Measurements from ENCODE around the gene OPA1.

OPA1 gene

DNA sequence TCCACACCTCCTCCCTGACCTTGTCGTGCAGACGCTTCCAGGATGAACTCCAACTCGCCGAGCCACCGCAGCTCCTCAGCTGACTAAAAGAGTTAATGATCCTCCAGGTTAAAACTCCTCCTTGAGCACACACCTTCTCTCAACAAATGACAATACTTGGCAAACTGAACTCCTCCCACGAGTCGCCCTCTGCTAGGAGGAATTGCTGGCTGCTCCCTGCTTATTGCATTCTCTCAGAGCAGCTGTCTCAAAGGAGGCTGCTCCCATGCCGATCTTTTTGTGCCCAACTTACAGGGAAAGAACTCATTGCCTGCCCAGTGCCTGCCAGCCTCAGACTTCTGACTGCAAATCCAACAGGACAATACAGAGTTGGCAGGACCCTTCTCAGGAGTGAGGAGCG, 38.2 kb upstream of the OPA1 start, which contains the start of gene ATP13A4:
Gene ATP13A4, minus strand, starts transcription at position 85 of the 400 bp plus-strand sequence. CDS start 96 bp downstream, outside the sequence.
- no peak within 1 kb of the TSS for H2BK5ac ChIP-seq (ENCODE audit: low read length)
- no peak within 1 kb of the TSS for H2BK15ac ChIP-seq (ENCODE audit: low read length)
- no peak for DNase-seq (ENCODE audit: low spot score)
- H3K4me1 ChIP-seq (ENCODE audit: control insufficient read depth in 2 of 2, insufficient read depth in 1 of 2, low read depth in 1 of 2, low read length in 2 of 2): peaks cover 0 to 6% of the 10 kb centered on the region in 2 donors
- peaks cover 0 to 3% (median 0%) of the 10 kb centered on the region in 3 experiments for H3K27me3 ChIP-seq (ENCODE audit: control insufficient read depth in 3 of 3, insufficient read depth in 3 of 3, low read depth in 1 of 3, low read length in 3 of 3)
- H3K36me3 ChIP-seq (replicated peaks in 1 of 2; ENCODE audit: control insufficient read depth in 2 of 2, insufficient read depth in 2 of 2, low read length in 2 of 2): no peaks in the 10 kb centered on the region
- no CpG with 5 or more reads among the region's 9 CpGs for WGBS, 2 donors (ENCODE audit: extremely low coverage in 2 of 2, insufficient read length in 2 of 2, insufficient replicate concordance in 1 of 2)
- no peak within 1 kb of the TSS for H3K18ac ChIP-seq (ENCODE audit: low read length)
- no peak within 1 kb of the TSS for H3K4me2 ChIP-seq (ENCODE audit: insufficient read depth, low read length, poor library complexity, severe bottlenecking)
- no peak within 1 kb of the TSS for H3K4me3 ChIP-seq (ENCODE audit: low read length in 2 of 2)
- H3K9ac ChIP-seq (ENCODE audit: low read depth, low read length, poor library complexity): no peak within 1 kb of the TSS
- no peak within 1 kb of the TSS for H4K91ac ChIP-seq (ENCODE audit: low read depth, low read length, poor library complexity)
- no peak within 1 kb of the TSS for H3K14ac ChIP-seq (ENCODE audit: low read length)
- no peak within 1 kb of the TSS for H3K4ac ChIP-seq (ENCODE audit: low read length)
- H3K9me3 ChIP-seq (replicated peaks in 1 of 2; ENCODE audit: control insufficient read depth in 2 of 2, insufficient read depth in 1 of 2, low read depth in 1 of 2, low read length in 2 of 2): no peaks in the 10 kb centered on the region
- H2BK12ac ChIP-seq (ENCODE audit: low read length): no peak within 1 kb of the TSS
- peak within 1 kb of the TSS; percentile 90 for H4K8ac ChIP-seq (ENCODE audit: low read depth, low read length)
- no peak within 1 kb of the TSS for H3K23ac ChIP-seq (ENCODE audit: low read depth, low read length, poor library complexity)
- no peaks in the 10 kb centered on the region for H3K79me1 ChIP-seq (ENCODE audit: low read depth, low read length)
- no peak within 1 kb of the TSS for H2AFZ ChIP-seq (ENCODE audit: low read length)
- no peak within 1 kb of the TSS for H3K27ac ChIP-seq (replicated peaks; ENCODE audit: low read length)
- no peak within 1 kb of the TSS for H2AK5ac ChIP-seq (ENCODE audit: low read depth, low read length)
- H2BK120ac ChIP-seq (ENCODE audit: low read depth, low read length): no peak within 1 kb of the TSS

GRCh38 chr3:193556841-193557240, 36.2 kb upstream of the OPA1 start:
- no peak overlapping the region for H3K4me2 ChIP-seq (ENCODE audit: insufficient read depth, low read length, poor library complexity, severe bottlenecking)
- H3K23ac ChIP-seq (ENCODE audit: low read depth, low read length, poor library complexity): no peak overlapping the region
- no peak overlapping the region for H4K91ac ChIP-seq (ENCODE audit: low read depth, low read length, poor library complexity)
- H3K9me3 ChIP-seq (replicated peaks in 1 of 2; ENCODE audit: control insufficient read depth in 2 of 2, insufficient read depth in 1 of 2, low read depth in 1 of 2, low read length in 2 of 2): no peaks in the 10 kb centered on the region
- no peaks in the 10 kb centered on the region for H3K36me3 ChIP-seq (replicated peaks in 1 of 2; ENCODE audit: control insufficient read depth in 2 of 2, insufficient read depth in 2 of 2, low read length in 2 of 2)
- H2BK15ac ChIP-seq (ENCODE audit: low read length): no peak overlapping the region
- no peak overlapping the region for H2BK120ac ChIP-seq (ENCODE audit: low read depth, low read length)
- no peak overlapping the region for H3K4ac ChIP-seq (ENCODE audit: low read length)
- peaks cover 0 to 3% (median 0%) of the 10 kb centered on the region in 3 experiments for H3K27me3 ChIP-seq (ENCODE audit: control insufficient read depth in 3 of 3, insufficient read depth in 3 of 3, low read depth in 1 of 3, low read length in 3 of 3)
- H2AFZ ChIP-seq (ENCODE audit: low read length): no peak overlapping the region
- no CpG with 5 or more reads among the region's 2 CpGs for WGBS, 2 donors (ENCODE audit: extremely low coverage in 2 of 2, insufficient read length in 2 of 2, insufficient replicate concordance in 1 of 2)
- no peak overlapping the region for H3K4me3 ChIP-seq (ENCODE audit: low read length in 2 of 2)
- DNase-seq (ENCODE audit: low spot score): no peak
- H3K27ac ChIP-seq (replicated peaks; ENCODE audit: low read length): no peak overlapping the region
- no peak overlapping the region for H2BK12ac ChIP-seq (ENCODE audit: low read length)
- no peak overlapping the region for H4K8ac ChIP-seq (ENCODE audit: low read depth, low read length)
- no peak overlapping the region for H3K14ac ChIP-seq (ENCODE audit: low read length)
- H3K9ac ChIP-seq (ENCODE audit: low read depth, low read length, poor library complexity): no peak overlapping the region
- no peaks in the 10 kb centered on the region for H3K79me1 ChIP-seq (ENCODE audit: low read depth, low read length)
- H2BK5ac ChIP-seq (ENCODE audit: low read length): no peak overlapping the region
- peaks cover 0 to 6% of the 10 kb centered on the region in 2 donors for H3K4me1 ChIP-seq (ENCODE audit: control insufficient read depth in 2 of 2, insufficient read depth in 1 of 2, low read depth in 1 of 2, low read length in 2 of 2)
- H2AK5ac ChIP-seq (ENCODE audit: low read depth, low read length): no peak overlapping the region
- H3K18ac ChIP-seq (ENCODE audit: low read length): no peak overlapping the region

GRCh38 chr3:193559100-193559499, 33.9 kb upstream of the OPA1 start:
- Histone ChIP-seq H3K27me3 (ENCODE audit: control insufficient read depth in 3 of 3, insufficient read depth in 3 of 3, low read depth in 1 of 3, low read length in 3 of 3) (no peaks in the 10 kb centered on the region), H2BK5ac (ENCODE audit: low read length) (no peak overlapping the region), H4K8ac (ENCODE audit: low read depth, low read length) (no peak overlapping the region), H2BK15ac (ENCODE audit: low read length) (no peak overlapping the region), H3K14ac (ENCODE audit: low read length) (no peak overlapping the region), H3K9ac (ENCODE audit: low read depth, low read length, poor library complexity) (no peak overlapping the region), H2BK120ac (ENCODE audit: low read depth, low read length) (no peak overlapping the region), H3K4me3 (ENCODE audit: low read length in 2 of 2) (no peak overlapping the region), H2AFZ (ENCODE audit: low read length) (no peak overlapping the region), H2AK5ac (ENCODE audit: low read depth, low read length) (no peak overlapping the region), H3K36me3 (replicated peaks in 1 of 2; ENCODE audit: control insufficient read depth in 2 of 2, insufficient read depth in 2 of 2, low read length in 2 of 2) (no peaks in the 10 kb centered on the region), H3K4ac (ENCODE audit: low read length) (no peak overlapping the region), H3K79me1 (ENCODE audit: low read depth, low read length) (no peaks in the 10 kb centered on the region), H3K4me2 (ENCODE audit: insufficient read depth, low read length, poor library complexity, severe bottlenecking) (no peak overlapping the region), H3K27ac (replicated peaks; ENCODE audit: low read length) (no peak overlapping the region), H3K9me3 (replicated peaks in 1 of 2; ENCODE audit: control insufficient read depth in 2 of 2, insufficient read depth in 1 of 2, low read depth in 1 of 2, low read length in 2 of 2) (no peaks in the 10 kb centered on the region), H4K91ac (ENCODE audit: low read depth, low read length, poor library complexity) (no peak overlapping the region), H3K4me1 (ENCODE audit: control insufficient read depth in 2 of 2, insufficient read depth in 1 of 2, low read depth in 1 of 2, low read length in 2 of 2) (peaks cover 0 to 6% of the 10 kb centered on the region in 2 donors), H3K23ac (ENCODE audit: low read depth, low read length, poor library complexity) (no peak overlapping the region), H2BK12ac (ENCODE audit: low read length) (no peak overlapping the region), H3K18ac (ENCODE audit: low read length) (no peak overlapping the region)
- no peak for DNase-seq (ENCODE audit: low spot score)

DNA sequence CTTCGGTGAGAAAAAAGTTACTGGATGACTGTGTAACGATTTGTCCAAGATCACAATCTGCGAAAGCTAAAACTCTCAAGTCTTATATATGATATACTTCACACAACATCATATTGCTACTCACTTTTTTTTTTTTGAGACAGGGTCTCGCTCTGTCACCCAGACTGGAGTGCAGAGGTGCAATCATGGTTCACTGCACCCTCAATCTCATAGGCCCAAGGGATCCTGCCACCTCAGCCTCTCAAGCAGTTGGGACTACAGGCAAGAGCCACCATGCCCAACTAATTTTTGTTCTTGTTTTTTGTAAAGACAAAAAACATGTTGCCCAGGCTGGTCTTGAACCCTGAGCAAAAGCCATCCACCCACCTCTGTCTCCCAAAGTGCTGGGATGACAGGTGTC, 32.9 kb upstream of the OPA1 start:
- H3K9me3 ChIP-seq (replicated peaks in 1 of 2; ENCODE audit: control insufficient read depth in 2 of 2, insufficient read depth in 1 of 2, low read depth in 1 of 2, low read length in 2 of 2): no peaks in the 10 kb centered on the region
- H3K4me2 ChIP-seq (ENCODE audit: insufficient read depth, low read length, poor library complexity, severe bottlenecking): no peak overlapping the region
- no peak overlapping the region for H4K91ac ChIP-seq (ENCODE audit: low read depth, low read length, poor library complexity)
- no peak overlapping the region for H2BK12ac ChIP-seq (ENCODE audit: low read length)
- DNase-seq (ENCODE audit: low spot score): no peak
- H3K23ac ChIP-seq (ENCODE audit: low read depth, low read length, poor library complexity): no peak overlapping the region
- no peaks in the 10 kb centered on the region for H3K27me3 ChIP-seq (ENCODE audit: control insufficient read depth in 3 of 3, insufficient read depth in 3 of 3, low read depth in 1 of 3, low read length in 3 of 3)
- H3K4me3 ChIP-seq (ENCODE audit: low read length in 2 of 2): no peak overlapping the region
- no peak overlapping the region for H3K14ac ChIP-seq (ENCODE audit: low read length)
- no peak overlapping the region for H2AK5ac ChIP-seq (ENCODE audit: low read depth, low read length)
- H4K8ac ChIP-seq (ENCODE audit: low read depth, low read length): no peak overlapping the region
- no peaks in the 10 kb centered on the region for H3K4me1 ChIP-seq (ENCODE audit: control insufficient read depth in 2 of 2, insufficient read depth in 1 of 2, low read depth in 1 of 2, low read length in 2 of 2)
- no peak overlapping the region for H2BK15ac ChIP-seq (ENCODE audit: low read length)
- H3K79me1 ChIP-seq (ENCODE audit: low read depth, low read length): no peaks in the 10 kb centered on the region
- no peak overlapping the region for H3K18ac ChIP-seq (ENCODE audit: low read length)
- H3K36me3 ChIP-seq (replicated peaks in 1 of 2; ENCODE audit: control insufficient read depth in 2 of 2, insufficient read depth in 2 of 2, low read length in 2 of 2): no peaks in the 10 kb centered on the region
- no peak overlapping the region for H3K4ac ChIP-seq (ENCODE audit: low read length)
- no CpG with 5 or more reads among the region's 4 CpGs for WGBS, 2 donors (ENCODE audit: extremely low coverage in 2 of 2, insufficient read length in 2 of 2, insufficient replicate concordance in 1 of 2)
- no peak overlapping the region for H2BK5ac ChIP-seq (ENCODE audit: low read length)
- no peak overlapping the region for H3K9ac ChIP-seq (ENCODE audit: low read depth, low read length, poor library complexity)
- H3K27ac ChIP-seq (replicated peaks; ENCODE audit: low read length): no peak overlapping the region
- H2AFZ ChIP-seq (ENCODE audit: low read length): no peak overlapping the region
- no peak overlapping the region for H2BK120ac ChIP-seq (ENCODE audit: low read depth, low read length)
